ENCODE measurements around the gene LNPK.

The LNPK gene

DNA sequence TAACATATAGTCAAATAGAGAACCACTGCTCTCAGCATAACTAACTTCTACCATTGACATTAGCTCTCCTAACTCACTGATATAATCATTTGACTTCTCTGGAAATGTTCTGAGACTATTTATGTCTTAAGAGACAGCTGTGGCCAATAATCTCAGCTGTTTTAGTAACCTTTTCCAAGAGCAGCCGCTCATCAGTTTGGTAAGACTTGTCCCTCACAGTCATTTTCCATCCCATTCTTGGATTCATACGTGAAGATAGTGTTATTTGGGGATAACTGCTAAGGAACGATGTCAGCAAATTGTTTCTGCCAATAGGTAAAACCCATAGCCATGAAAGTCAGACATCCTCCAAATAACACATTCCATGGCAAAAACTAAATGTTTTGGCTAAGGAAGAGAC is 127.8 kb downstream of the LNPK start:
- intact Hi-C loops (cut with DNase I; ENCODE audit: low total_unique reads) = no loop called here
- H3K27ac ChIP-seq = peak overlapping the region; percentile 11 to 67
- H3K36me3 ChIP-seq = no peaks in the 10 kb centered on the region
- no peaks in the 10 kb centered on the region for H3K27me3 ChIP-seq
- H3K4me1 ChIP-seq = peaks cover 0 to 85% (median 52%) of the 10 kb centered on the region in 4 donors
- no peaks in the 10 kb centered on the region for H3K9me3 ChIP-seq
- H3K4me3 ChIP-seq = no peak overlapping the region
- TF ChIP-seq, protein P1, sequence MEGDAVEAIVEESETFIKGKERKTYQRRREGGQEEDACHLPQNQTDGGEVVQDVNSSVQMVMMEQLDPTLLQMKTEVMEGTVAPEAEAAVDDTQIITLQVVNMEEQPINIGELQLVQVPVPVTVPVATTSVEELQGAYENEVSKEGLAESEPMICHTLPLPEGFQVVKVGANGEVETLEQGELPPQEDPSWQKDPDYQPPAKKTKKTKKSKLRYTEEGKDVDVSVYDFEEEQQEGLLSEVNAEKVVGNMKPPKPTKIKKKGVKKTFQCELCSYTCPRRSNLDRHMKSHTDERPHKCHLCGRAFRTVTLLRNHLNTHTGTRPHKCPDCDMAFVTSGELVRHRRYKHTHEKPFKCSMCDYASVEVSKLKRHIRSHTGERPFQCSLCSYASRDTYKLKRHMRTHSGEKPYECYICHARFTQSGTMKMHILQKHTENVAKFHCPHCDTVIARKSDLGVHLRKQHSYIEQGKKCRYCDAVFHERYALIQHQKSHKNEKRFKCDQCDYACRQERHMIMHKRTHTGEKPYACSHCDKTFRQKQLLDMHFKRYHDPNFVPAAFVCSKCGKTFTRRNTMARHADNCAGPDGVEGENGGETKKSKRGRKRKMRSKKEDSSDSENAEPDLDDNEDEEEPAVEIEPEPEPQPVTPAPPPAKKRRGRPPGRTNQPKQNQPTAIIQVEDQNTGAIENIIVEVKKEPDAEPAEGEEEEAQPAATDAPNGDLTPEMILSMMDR (IDR thresholded peaks at IDR 0.05) = no peak
- DNase-seq = no peak
